ENCODE data around the gene ZNF135. TPM values are rescaled to one million over a fixed set of nuclear protein-coding genes. Genes with fewer than 3 reads are reported as not detected.

Gene ZNF135
- total and polyA plus RNA-seq, 2 donors (not counting 3 experiments of a cell fraction or from before 2014, with no cell fraction given), result 1.2 to 1.5 TPM

- dilution Hi-C loops (cut with MboI; ENCODE audit: extremely low pct_ligation_motif_present, low sequenced_read_pairs), result no loop called here
- Histone ChIP-seq H3K9me3 (replicated peaks; ENCODE audit: control insufficient read depth, insufficient read depth, low read length) (no peaks in the 10 kb centered on the region), H4K20me1 (replicated peaks; ENCODE audit: control insufficient read depth, extremely low read depth, insufficient read depth, low read length) (no peaks in the 10 kb centered on the region), H3K4me1 (ENCODE audit: control insufficient read depth, extremely low read depth, insufficient read depth, low read length) (no peaks in the 10 kb centered on the region), H3K36me3 (ENCODE audit: control insufficient read depth in 2 of 2, extremely low read depth in 1 of 2, insufficient read depth in 2 of 2, low read length in 2 of 2) (no peaks in the 10 kb centered on the region), H3K27ac (ENCODE audit: insufficient read depth, low read depth, low read length) (no peak overlapping the region), H3K27me3 (ENCODE audit: control insufficient read depth in 2 of 2, insufficient read depth in 2 of 2, low read length in 2 of 2) (no peaks in the 10 kb centered on the region), H3K79me2 (ENCODE audit: control insufficient read depth, insufficient read depth, low read length) (no peaks in the 10 kb centered on the region), H2AFZ (ENCODE audit: low read depth, low read length) (no peak overlapping the region), H3K4me2 (ENCODE audit: insufficient read depth, low read length) (no peak overlapping the region), H3K9me1 (replicated peaks; ENCODE audit: control insufficient read depth, extremely low read depth, insufficient read depth, low read length) (no peaks in the 10 kb centered on the region), H3K9ac (replicated peaks; ENCODE audit: extremely low read depth, insufficient read depth, low read length) (no peak overlapping the region), H3K4me3 (replicated peaks in 1 of 3; ENCODE audit: insufficient read depth in 1 of 3, low read depth in 1 of 3, low read length in 3 of 3) (no peak overlapping the region)
- ChIA-PET CTCF (no interaction called here), POLR2A (no interaction called here)
- intact Hi-C loops (cut with micrococcal nuclease), result no loop called here
- no peak for FAIRE-seq
- no TSS peak for BruUV-seq (replicated peaks)
- no peak for DNase-seq (ENCODE audit: low read depth, low spot score)
- TF ChIP-seq POLR2AphosphoS5 (IDR thresholded peaks at IDR 0.05; ENCODE audit: insufficient read depth, low read depth, low read length), result no peak
- TF ChIP-seq EZH2 (IDR thresholded peaks at IDR 0.05; ENCODE audit: borderline replicate concordance, low read depth, low read length, severe bottlenecking), result no peak
- TF ChIP-seq FOS (IDR thresholded peaks at IDR 0.05; ENCODE audit: borderline replicate concordance, insufficient read depth, low read length), result no peak
- TF ChIP-seq CTCF (IDR thresholded peaks at IDR 0.05; ENCODE audit: extremely low read depth in 1 of 2, insufficient read depth in 1 of 2, low read depth in 1 of 2, low read length in 2 of 2), result no peak
- TF ChIP-seq JUN (IDR thresholded peaks at IDR 0.05; ENCODE audit: borderline replicate concordance, insufficient read depth, insufficient read length, low read depth), result no peak
- TF ChIP-seq POLR2A (IDR thresholded peaks at IDR 0.05; ENCODE audit: low read depth, low read length), result no peak
- TF ChIP-seq MYC (IDR thresholded peaks at IDR 0.05; ENCODE audit: low read depth, low read length), result no peak
- no peak for TF ChIP-seq GATA2 (IDR thresholded peaks at IDR 0.05; ENCODE audit: insufficient read depth, insufficient read length, low read depth, low read length)
- no peak for TF ChIP-seq MAX (IDR thresholded peaks at IDR 0.05; ENCODE audit: insufficient read depth, insufficient read length)
Measured at GRCh38 chr19:58084596-58085347, 25.7 kb downstream of the ZNF135 start.
